H1 (cell line): ENCODE data around the gene RAB11A. TPM values are rescaled to one million over a fixed set of nuclear protein-coding genes. Genes with fewer than 3 reads are reported as not detected.

Experiments used
- CTCF ChIP-seq, 3 experiments: IDR thresholded peaks; 1 replicate in 2 of 3; 2 replicates in 1 of 3; pipeline versions ENCODE4 v1.5.1 to v1.6.1; 2011; ENCODE audit warnings: low read length in 3 of 3, mild to moderate bottlenecking in 3 of 3, inconsistent platforms in 2 of 3, low read depth in 1 of 3, moderate library complexity in 1 of 3; ENCODE audit not compliant: insufficient read depth in 1 of 3; ENCODE audit errors: control extremely low read depth in 1 of 3
- RBBP5 ChIP-seq: IDR thresholded peaks from 2 replicates; pipeline ENCODE4 v1.7.1; 2012; ENCODE audit warnings: low read depth, mild to moderate bottlenecking, inconsistent platforms, low read length, moderate library complexity, borderline replicate concordance
- polyA plus RNA-seq, 7 experiments: library from polyadenylated mRNA; depleted of rRNA in 3 of 7; stranded (reverse) in 5 of 7; unstranded in 2 of 7; fragments of >200 nt in 5 of 7; fragments of 200-250 nt in 2 of 7; gene quantifications; 1 replicate in 5 of 7; 2 replicates in 1 of 7; 4 replicates in 1 of 7; pipeline versions ENCODE4 v1.2.1 to v1.2.3, GENCODE V29; 2011 to 2013; ENCODE audit warnings: missing spikeins in 2 of 7, mixed read lengths in 2 of 7
- total RNA-seq: library from RNA; stranded (reverse); fragmentation: NEBNext Ultra II Directional; extraction: Animal tissue kit (Norgen Biotek cat#: 25700); gene quantifications from 2 replicates; pipeline ENCODE4 v1.2.1, GENCODE V29; 2021

The RAB11A gene
- total and polyA plus RNA-seq, 2 of the 8 experiments (the other 6 are each of a cell fraction or from before 2014, with no cell fraction given), result 211 to 254 TPM

DNA sequence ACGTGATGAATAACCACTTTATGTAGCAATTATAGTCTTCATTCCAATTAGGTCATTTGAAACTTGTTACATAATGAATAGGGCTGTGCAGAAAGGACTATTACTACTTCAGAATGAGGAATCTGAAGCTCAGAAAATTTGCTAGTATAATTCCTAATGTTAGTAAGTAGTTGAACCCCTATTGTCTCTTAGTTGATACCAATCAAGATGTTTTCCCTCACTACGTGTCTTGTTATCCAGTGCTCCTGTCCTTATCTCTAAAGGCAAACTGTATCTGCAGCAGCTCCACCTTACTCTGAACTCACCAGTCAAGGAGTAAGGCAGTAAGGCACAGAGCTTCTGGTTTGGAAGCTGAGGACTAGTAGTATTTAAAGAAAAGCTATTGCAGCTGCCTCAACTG is 32.0 kb downstream of the RAB11A start (continued):
- TF ChIP-seq CTCF (IDR thresholded peaks at IDR 0.05; ENCODE audit: control extremely low read depth in 1 of 3, insufficient read depth in 1 of 3, low read depth in 1 of 3, low read length in 3 of 3) (no peak), RBBP5 (no peak)
